ENCODE results near the gene FAF1. TPM values are rescaled to one million over a fixed set of nuclear protein-coding genes. Genes with fewer than 3 reads are reported as not detected.

The FAF1 gene
- total RNA-seq, 1 donor from 2014 or later: 54.3 TPM

DNA sequence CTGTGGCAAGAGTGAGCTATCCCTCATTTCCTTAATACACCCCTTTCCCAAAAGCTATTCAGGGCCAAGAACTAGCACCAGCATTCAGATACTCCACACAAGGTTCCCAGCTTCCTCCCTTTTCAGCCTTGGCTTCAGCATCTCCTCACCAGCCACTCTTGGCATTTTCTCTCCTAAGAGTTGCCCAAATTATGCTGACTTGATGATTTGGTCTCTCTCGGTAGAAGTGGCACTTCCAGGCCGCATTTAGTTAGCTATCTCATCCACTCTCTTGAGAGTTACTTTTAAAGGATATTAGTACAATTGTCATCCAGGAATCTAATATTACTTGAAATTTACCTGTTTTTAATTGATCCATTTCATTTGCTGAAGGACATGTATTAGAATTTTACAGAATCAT, 337.8 kb downstream of the FAF1 start:
- no peak overlapping the region for H3K27ac Mint-ChIP-seq (ENCODE audit: unreplicated experiment)
- no peaks in the 10 kb centered on the region for H3K9me3 Mint-ChIP-seq (ENCODE audit: unreplicated experiment)
- H3K27me3 Mint-ChIP-seq (ENCODE audit: unreplicated experiment): no peaks in the 10 kb centered on the region
- TF ChIP-seq CTCF (IDR thresholded peaks at IDR 0.05; ENCODE audit: unreplicated experiment): no peak
- no peaks in the 10 kb centered on the region for H3K36me3 Mint-ChIP-seq (ENCODE audit: low read depth, unreplicated experiment)
- H3K4me1 Mint-ChIP-seq (ENCODE audit: unreplicated experiment): no peaks in the 10 kb centered on the region
- no peak for DNase-seq (ENCODE audit: low spot score)
- H3K4me3 Mint-ChIP-seq (ENCODE audit: unreplicated experiment): no peak overlapping the region

- H3K9me3 Mint-ChIP-seq (ENCODE audit: unreplicated experiment): no peaks in the 10 kb centered on the region
- peak overlapping the region; percentile 71 for H3K27ac Mint-ChIP-seq (ENCODE audit: unreplicated experiment)
- no peaks in the 10 kb centered on the region for H3K36me3 Mint-ChIP-seq (ENCODE audit: low read depth, unreplicated experiment)
- H3K4me3 Mint-ChIP-seq (ENCODE audit: unreplicated experiment): no peak overlapping the region
- no peak for DNase-seq (ENCODE audit: low spot score)
- TF ChIP-seq CTCF (IDR thresholded peaks at IDR 0.05; ENCODE audit: unreplicated experiment): no peak
- no peaks in the 10 kb centered on the region for H3K27me3 Mint-ChIP-seq (ENCODE audit: unreplicated experiment)
- H3K4me1 Mint-ChIP-seq (ENCODE audit: unreplicated experiment): no peaks in the 10 kb centered on the region
Measured at GRCh38 chr1:50620680-50621329, 339.3 kb downstream of the FAF1 start.

GRCh38 chr1:50615036-50615750, 344.9 kb downstream of the FAF1 start:
- DNase-seq (ENCODE audit: low spot score): no peak
- Mint-ChIP-seq H3K27me3 (ENCODE audit: unreplicated experiment) (peaks cover 1% of the 10 kb centered on the region), H3K4me1 (ENCODE audit: unreplicated experiment) (no peaks in the 10 kb centered on the region), H3K36me3 (ENCODE audit: low read depth, unreplicated experiment) (no peaks in the 10 kb centered on the region), H3K27ac (ENCODE audit: unreplicated experiment) (no peak overlapping the region), H3K9me3 (ENCODE audit: unreplicated experiment) (no peaks in the 10 kb centered on the region), H3K4me3 (ENCODE audit: unreplicated experiment) (no peak overlapping the region)
- no peak for TF ChIP-seq CTCF (IDR thresholded peaks at IDR 0.05; ENCODE audit: unreplicated experiment)

- H3K4me1 Mint-ChIP-seq (ENCODE audit: unreplicated experiment): no peaks in the 10 kb centered on the region
- no peak for DNase-seq (ENCODE audit: low spot score)
- no peaks in the 10 kb centered on the region for H3K9me3 Mint-ChIP-seq (ENCODE audit: unreplicated experiment)
- no peaks in the 10 kb centered on the region for H3K36me3 Mint-ChIP-seq (ENCODE audit: low read depth, unreplicated experiment)
- peaks cover 1% of the 10 kb centered on the region for H3K27me3 Mint-ChIP-seq (ENCODE audit: unreplicated experiment)
- H3K27ac Mint-ChIP-seq (ENCODE audit: unreplicated experiment): no peak overlapping the region
- no peak overlapping the region for H3K4me3 Mint-ChIP-seq (ENCODE audit: unreplicated experiment)
- no peak for TF ChIP-seq CTCF (IDR thresholded peaks at IDR 0.05; ENCODE audit: unreplicated experiment)
Measured at GRCh38 chr1:50611675-50612074, 348.4 kb downstream of the FAF1 start.

- Mint-ChIP-seq H3K4me3 (ENCODE audit: unreplicated experiment) (no peak overlapping the region), H3K27ac (ENCODE audit: unreplicated experiment) (no peak overlapping the region)
Measured at GRCh38 chr1:50610563-50610962, 349.5 kb downstream of the FAF1 start.

More at GRCh38 chr1:50610563-50610962, 349.5 kb downstream of the FAF1 start:
- no peak for DNase-seq (ENCODE audit: low spot score)
- H3K27me3 Mint-ChIP-seq (ENCODE audit: unreplicated experiment): peaks cover 1% of the 10 kb centered on the region
- H3K36me3 Mint-ChIP-seq (ENCODE audit: low read depth, unreplicated experiment): no peaks in the 10 kb centered on the region
- TF ChIP-seq CTCF (IDR thresholded peaks at IDR 0.05; ENCODE audit: unreplicated experiment): no peak
- no peaks in the 10 kb centered on the region for H3K4me1 Mint-ChIP-seq (ENCODE audit: unreplicated experiment)
- H3K9me3 Mint-ChIP-seq (ENCODE audit: unreplicated experiment): no peaks in the 10 kb centered on the region

Measured in endothelial cell (in vitro differentiated cells).